GM12872 (cell line): Measurements from ENCODE around the gene CTDSPL.

Source experiments
- CTCF ChIP-seq: IDR thresholded peaks from 3 replicates; pipeline ENCODE4 v1.5.1; 2011; ENCODE audit warnings: low read depth, mild to moderate bottlenecking, low read length, moderate library complexity; ENCODE audit not compliant: insufficient read depth

CTDSPL gene

GRCh38 chr3:37921025-37921424, 59.3 kb downstream of the CTDSPL start:
- TF ChIP-seq CTCF = no peak

- TF ChIP-seq CTCF = no peak
Observed at GRCh38 chr3:37922721-37923568, 61.3 kb downstream of the CTDSPL start.

- no peak for TF ChIP-seq CTCF
Observed at GRCh38 chr3:37923569-37924040, 61.9 kb downstream of the CTDSPL start.

GRCh38 chr3:37924453-37924852, 62.8 kb downstream of the CTDSPL start:
- TF ChIP-seq CTCF = no peak

GRCh38 chr3:37925157-37925556, 63.5 kb downstream of the CTDSPL start:
- TF ChIP-seq CTCF = no peak

GRCh38 chr3:37926611-37927010, 64.9 kb downstream of the CTDSPL start:
- TF ChIP-seq CTCF = no peak

GRCh38 chr3:37930495-37930894, 68.8 kb downstream of the CTDSPL start:
- TF ChIP-seq CTCF = no peak
